HepG2 (cell line): ENCODE results near the gene RNASE7. TPM values are rescaled to one million over a fixed set of nuclear protein-coding genes. Genes with fewer than 3 reads are reported as not detected.
A peak's percentile ranks its signal among the peaks of the same experiment; 100 is the strongest.

Source experiments
- ATAC-seq: fragments of 200-7000 bp; cut with Tn5 transposase; 3 replicates; pipeline ENCODE4 v1.9.1; 2020; ENCODE audit warnings: mild to moderate bottlenecking, moderate library complexity
- BruUV-seq: library from RNA; stranded (reverse); fragments of 400-500 nt; replicated peaks from 2 replicates; lab custom pipeline; 2021; lab: Mats Ljungman, UMichigan
- CTCF ChIA-PET: fragments of 300-600 bp; formaldehyde crosslinking; extraction: SDS; loops from one replicate; lab custom pipeline; 2021; ENCODE audit warnings: low total read pairs, inconsistent platforms, low intra/inter-chr PET ratio; lab: Yijun Ruan, JAX
- POLR2A ChIA-PET: fragments of 350-600 bp; sonication (Branson Sonifier 250); formaldehyde crosslinking; loops from one replicate; lab custom pipeline; 2020; ENCODE audit warnings: antibody characterized with exemption, inconsistent platforms; lab: Yijun Ruan, JAX
- DNase-seq: peaks from one replicate; pipeline ENCODE4 v3.0.0-alpha.2; 2015; ENCODE audit warnings: low spot score
- FAIRE-seq: peaks from 3 replicates; lab custom pipeline; 2011; peaks lifted over from hg19 to GRCh38; lab: Jason Lieb, UNC
- H2AFZ ChIP-seq: one replicate; pipeline ENCODE4 v1.6.1; 2011; ENCODE audit warnings: low read length, inconsistent platforms
- H3K27ac ChIP-seq: fragments of 300-600 bp; 3 replicates; pipeline ENCODE4 v1.8.0; 2011; ENCODE audit warnings: mixed run types, mild to moderate bottlenecking, mixed read lengths, low read length, inconsistent platforms; ENCODE audit not compliant: insufficient read depth; ENCODE audit errors: extremely low read length
- H3K27me3 ChIP-seq, 2 experiments: fragments of 200-600 bp in 1 of 2; 2 replicates in 1 of 2; 3 replicates in 1 of 2; pipeline versions ENCODE4 v1.6.0 to v1.8.0; 2011; ENCODE audit warnings: low read length in 2 of 2, mild to moderate bottlenecking in 2 of 2, moderate library complexity in 2 of 2, inconsistent platforms in 1 of 2; ENCODE audit not compliant: insufficient read depth in 2 of 2, control insufficient read depth in 1 of 2
- H3K36me3 ChIP-seq, 2 experiments: fragments of 200-600 bp in 1 of 2; replicated peaks in 1 of 2; 2 replicates in 1 of 2; 3 replicates in 1 of 2; pipeline versions ENCODE4 v1.5.1 to v1.8.0; 2011; ENCODE audit warnings: low read length in 2 of 2, inconsistent platforms in 1 of 2; ENCODE audit not compliant: insufficient read depth in 2 of 2, control insufficient read depth in 1 of 2
- H3K4me1 ChIP-seq: 2 replicates; pipeline ENCODE4 v1.5.1; 2012; ENCODE audit warnings: low read length, inconsistent platforms; ENCODE audit not compliant: insufficient read depth
- H3K4me2 ChIP-seq: 2 replicates; pipeline ENCODE4 v1.6.0; 2011; ENCODE audit warnings: low read depth, low read length, inconsistent platforms
- H3K4me3 ChIP-seq, 3 experiments: fragments of 200-600 bp in 1 of 3; sonication (generic), shearing (Covaris generic) in 1 of 3; replicated peaks in 1 of 3; 2 replicates each; pipeline ENCODE4 v1.5.1; 2011 to 2016; ENCODE audit warnings: low read length in 3 of 3, inconsistent platforms in 2 of 3, low read depth in 2 of 3, mild to moderate bottlenecking in 2 of 3, control low read depth in 1 of 3, mixed read lengths in 1 of 3; ENCODE audit not compliant: insufficient read depth in 1 of 3
- H3K79me2 ChIP-seq: one replicate; pipeline ENCODE4 v1.6.1; 2011; ENCODE audit warnings: low read length, inconsistent platforms; ENCODE audit not compliant: insufficient read depth
- H3K9ac ChIP-seq: 2 replicates; pipeline ENCODE4 v1.6.0; 2011; ENCODE audit warnings: mild to moderate bottlenecking, low read depth, low read length, inconsistent platforms; ENCODE audit not compliant: insufficient read depth
- H3K9me3 ChIP-seq: 2 replicates; pipeline ENCODE4 v1.5.1; 2012; ENCODE audit warnings: mild to moderate bottlenecking, low read length
- H4K20me1 ChIP-seq: 2 replicates; pipeline ENCODE4 v1.6.0; 2011; ENCODE audit warnings: inconsistent platforms, mild to moderate bottlenecking, low read length, moderate library complexity; ENCODE audit not compliant: insufficient read depth
- ADNP ChIP-seq: sonication (generic); formaldehyde crosslinking; IDR thresholded peaks from 2 replicates; pipeline ENCODE4 v1.4.0; 2020; ENCODE audit warnings: missing genetic modification reagents
- FIP1L1 ChIP-seq: fragments of 200-400 bp; formaldehyde crosslinking; IDR thresholded peaks from 2 replicates; pipeline ENCODE4 v1.6.1; 2018; ENCODE audit warnings: low read depth, mild to moderate bottlenecking, low read length, moderate library complexity, borderline replicate concordance; ENCODE audit not compliant: insufficient read depth
- RBFOX2 ChIP-seq: fragments of 200-400 bp; formaldehyde crosslinking; IDR thresholded peaks from 2 replicates; pipeline ENCODE4 v1.6.1; 2017; ENCODE audit warnings: low read depth, mild to moderate bottlenecking, low read length
- TBX2 ChIP-seq: sonication (generic); formaldehyde crosslinking; IDR thresholded peaks from 2 replicates; pipeline ENCODE4 v1.5.0; 2020; ENCODE audit warnings: missing genetic modification reagents, mild to moderate bottlenecking, borderline replicate concordance
- TFAP4 ChIP-seq: sonication (generic); IDR thresholded peaks from 2 replicates; pipeline ENCODE4 v1.6.1; 2016; ENCODE audit warnings: low read depth, borderline replicate concordance
- ZFX ChIP-seq: sonication (generic); formaldehyde crosslinking; IDR thresholded peaks from 2 replicates; pipeline ENCODE4 v1.4.0; 2020; ENCODE audit warnings: mild to moderate bottlenecking, low read depth, missing genetic modification reagents, moderate library complexity
- ZNF207 ChIP-seq: fragments of 450-650 bp; IDR thresholded peaks from 2 replicates; pipeline ENCODE4 v1.6.1; 2016; ENCODE audit warnings: antibody characterized with exemption, borderline replicate concordance
- ZNF274 ChIP-seq: sonication (generic); formaldehyde crosslinking; IDR thresholded peaks from 2 replicates; pipeline ENCODE4 v1.5.1; 2020; ENCODE audit warnings: mild to moderate bottlenecking, missing genetic modification reagents
- ZNF549 ChIP-seq: sonication (generic); formaldehyde crosslinking; IDR thresholded peaks from 2 replicates; pipeline ENCODE4 v1.5.0; 2020; ENCODE audit warnings: missing genetic modification reagents
- ZNF572 ChIP-seq: sonication (generic); formaldehyde crosslinking; IDR thresholded peaks from 2 replicates; pipeline ENCODE4 v1.5.1; 2020; ENCODE audit warnings: mild to moderate bottlenecking, missing genetic modification reagents
- ZNF75D ChIP-seq: sonication (generic); formaldehyde crosslinking; IDR thresholded peaks from 2 replicates; pipeline ENCODE4 v1.8.1; 2023; ENCODE audit warnings: missing genetic modification reagents, mild to moderate bottlenecking, borderline replicate concordance
- ZNF782 ChIP-seq: sonication (generic); formaldehyde crosslinking; IDR thresholded peaks from 2 replicates; pipeline ENCODE4 v1.4.0; 2020; ENCODE audit warnings: missing genetic modification reagents, mild to moderate bottlenecking, borderline replicate concordance
- WGBS: methylation state at CpG from one replicate; pipeline ENCODE4 v1.1.6; 2017; ENCODE audit warnings: low lambda C conversion rate; 5-methylcytosine and 5-hydroxymethylcytosine counted together
- in situ Hi-C: cut with HindIII; loops from 2 replicates; pipeline ENCODE4 v1.10.0; 2017; ENCODE audit warnings: low pct_unique_long_range_greater_than_20kb; ENCODE audit not compliant: extremely low pct_ligation_motif_present
- intact Hi-C: fragments of 100-400 bp; cut with micrococcal nuclease; formaldehyde crosslinking; loops from one replicate; pipeline ENCODE4 v1.10.0; 2022; ENCODE audit not compliant: unreplicated experiment
- polyA plus RNA-seq, 8 experiments: library from polyadenylated mRNA; depleted of rRNA in 3 of 8; stranded (reverse) in 7 of 8; unstranded in 1 of 8; fragments of >200 nt; fragmentation: Illumina TruSeq in 4 of 8; extraction: Trizol in 4 of 8; gene quantifications; 2 replicates each; pipeline versions ENCODE4 v1.2.1 to v1.2.3, GENCODE V29; 2011 to 2016; ENCODE audit warnings: low read depth in 4 of 8, missing spikeins in 1 of 8, mixed read lengths in 1 of 8; ENCODE audit not compliant: insufficient read depth in 1 of 8
- total RNA-seq, 5 experiments: library from RNA; depleted of rRNA; stranded (reverse); fragments of >200 nt; fragmentation: Illumina TruSeq; extraction: Trizol; gene quantifications; 2 replicates each; pipeline ENCODE4 v1.2.3, GENCODE V29; 2016; ENCODE audit warnings: low read depth in 1 of 5
- TF ChIP-seq, protein P1 (sequence below): sonication (generic); formaldehyde crosslinking; IDR thresholded peaks from 2 replicates; pipeline ENCODE4 v1.8.1; 2023; ENCODE audit warnings: mild to moderate bottlenecking, missing genetic modification reagents

The RNASE7 gene
- total and polyA plus RNA-seq, 2 of the 13 experiments (the other 11 are each of a cell fraction or from before 2014, with no cell fraction given) = 0.04 TPM; not detected in 1

DNA sequence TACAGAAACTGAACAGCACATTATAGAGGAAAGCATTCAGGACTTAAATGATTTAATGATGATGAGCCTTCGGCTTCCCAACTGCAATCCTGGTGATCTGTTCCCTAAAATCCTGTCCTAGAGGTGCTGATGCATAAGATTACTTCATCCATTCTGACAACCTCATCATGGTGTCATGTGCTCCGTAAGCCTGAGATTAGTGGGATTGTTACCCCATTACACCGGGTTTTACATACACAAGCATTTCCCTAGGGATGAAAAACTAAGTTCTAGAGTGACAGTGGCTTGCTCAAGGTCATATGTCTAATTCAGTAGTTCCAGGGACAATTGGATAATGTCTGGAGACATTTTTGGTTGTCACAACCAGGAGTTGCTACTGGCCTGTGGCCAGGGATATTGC lies 5.0 kb upstream of the RNASE7 start:
- H3K4me2 ChIP-seq = no peak overlapping the region
- no peak overlapping the region for H3K9ac ChIP-seq
- H3K4me3 ChIP-seq = no peak overlapping the region
- no peak for FAIRE-seq
- no peak overlapping the region for H2AFZ ChIP-seq
- in situ Hi-C loops = no loop called here
- intact Hi-C loops = no loop called here
- H3K4me1 ChIP-seq = peaks cover 50% of the 10 kb centered on the region
- H3K9me3 ChIP-seq = no peaks in the 10 kb centered on the region
- TF ChIP-seq FIP1L1 = no peak
- no peak for TF ChIP-seq ZNF549 (CRISPR knock-in tag)
- TF ChIP-seq TBX2 = no peak
- TF ChIP-seq ZNF207 = no peak
- TF ChIP-seq, all 625 proteins: peak for 0
- no peaks in the 10 kb centered on the region for H3K36me3 ChIP-seq
- no peaks in the 10 kb centered on the region for H4K20me1 ChIP-seq
- CTCF ChIA-PET = interaction anchor here (4.8 kb wide), 1 partner anchor 23 kb away, joined by 109 read pairs; no protein-coding TSS in a partner anchor
- no peaks in the 10 kb centered on the region; a peak in 1 of 5 replicates for H3K27me3 ChIP-seq
- POLR2A ChIA-PET = no interaction called here
- DNase-seq = no peak
- ATAC-seq = no peak
- no peak overlapping the region for H3K27ac ChIP-seq
- 64% methylated on average over 3 of the region's 3 CpGs for WGBS
- no peaks in the 10 kb centered on the region for H3K79me2 ChIP-seq
- BruUV-seq = no TSS peak

DNA sequence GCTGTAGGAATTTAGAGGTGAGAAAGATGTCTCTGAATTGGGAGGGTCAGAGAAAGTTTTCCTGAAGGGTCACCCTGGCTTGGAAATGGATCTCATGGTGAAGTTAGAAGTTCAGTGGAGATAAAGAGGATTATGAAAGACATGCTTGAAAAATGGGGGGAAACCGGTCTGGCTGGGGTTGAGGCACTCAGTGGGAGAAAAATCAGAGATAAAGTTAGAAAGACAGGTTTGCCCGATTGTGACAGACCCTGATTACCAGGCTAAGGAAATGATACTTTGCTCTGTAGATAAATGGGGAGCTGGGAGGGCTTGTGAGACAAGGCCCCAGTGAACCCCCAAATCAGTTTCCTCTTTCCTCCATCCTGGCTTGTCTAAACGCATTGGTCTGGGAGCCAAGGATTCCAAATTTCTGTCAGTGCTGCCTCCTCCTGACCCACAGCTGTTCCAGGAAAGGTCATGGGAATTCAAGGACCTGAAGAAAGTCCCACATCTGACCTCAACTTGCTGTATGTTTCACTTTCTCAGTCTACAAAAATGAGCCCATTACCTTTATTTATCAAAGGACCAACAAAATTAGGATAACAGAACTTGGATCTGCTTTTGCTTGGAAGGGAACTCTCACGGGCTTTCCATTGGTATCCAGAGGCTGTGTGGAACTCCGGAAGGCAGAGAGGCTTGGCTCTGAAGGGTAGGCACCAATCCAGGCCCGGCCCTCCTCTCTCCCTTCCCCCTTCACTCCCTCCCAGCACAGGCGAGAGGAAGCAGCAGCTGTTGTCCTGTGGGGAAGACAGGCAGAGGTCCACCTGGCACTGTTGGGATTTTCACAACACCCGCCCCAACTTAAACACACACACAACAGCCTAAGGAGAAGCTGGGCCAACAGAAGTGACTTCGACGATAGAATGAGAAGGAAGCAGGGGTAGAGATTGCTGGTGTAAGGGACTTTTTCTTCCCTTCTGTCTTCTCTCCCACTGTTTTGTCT lies 3.4 kb upstream of the RNASE7 start:
- H3K4me3 ChIP-seq = peak overlapping the region; percentile 8 to 42 (median 20); a peak in 5 of 6 replicates
- CTCF ChIA-PET = interaction anchor here (1.2 to 4.8 kb wide), 4 partner anchors 21 to 54 kb away, joined by 3 to 109 read pairs (median 10); no protein-coding TSS in a partner anchor
- DNase-seq (peak; percentile 73), FAIRE-seq (peak; percentile 84), ATAC-seq (peak; percentile 90)
- peak overlapping the region; percentile 82 for H2AFZ ChIP-seq
- no TSS peak for BruUV-seq
- POLR2A ChIA-PET = interaction anchor here (1.0 to 3.5 kb wide), 11 partner anchors 9 to 65 kb away, joined by 3 to 112 read pairs (median 20); partner anchors contain the start of genes ARHGEF40, NDRG2 and TPPP2
- no peaks in the 10 kb centered on the region for H3K9me3 ChIP-seq
- 9% methylated on average over 10 of the region's 10 CpGs for WGBS
- intact Hi-C loops = no loop called here
- peak overlapping the region; percentile 69 for H3K4me2 ChIP-seq
- H3K27ac ChIP-seq = peak overlapping the region; percentile 22
- in situ Hi-C loops = no loop called here
- peak overlapping the region; percentile 38 for H3K9ac ChIP-seq
- no peaks in the 10 kb centered on the region for H3K79me2 ChIP-seq
- H3K36me3 ChIP-seq = no peaks in the 10 kb centered on the region
- no peaks in the 10 kb centered on the region for H4K20me1 ChIP-seq
- H3K4me1 ChIP-seq = peaks cover 66% of the 10 kb centered on the region
- no peaks in the 10 kb centered on the region; a peak in 1 of 5 replicates for H3K27me3 ChIP-seq
- TF ChIP-seq TFAP4 (peak; percentile 94), ADNP (no peak), ZFX (CRISPR knock-in tag) (peak; percentile 76), ZNF782 (CRISPR knock-in tag) (0 out of 2 replicates have a peak, but pooled peaks have one; percentile 32), ZNF572 (CRISPR knock-in tag) (0 out of 2 replicates have a peak, but pooled peaks have one; percentile 58), ZNF274 (CRISPR knock-in tag) (0 out of 2 replicates have a peak, but pooled peaks have one; percentile 50), RBFOX2 (0 out of 2 replicates have a peak, but pooled peaks have one; percentile 24), ZNF75D (no peak)
- TF ChIP-seq, protein P1, sequence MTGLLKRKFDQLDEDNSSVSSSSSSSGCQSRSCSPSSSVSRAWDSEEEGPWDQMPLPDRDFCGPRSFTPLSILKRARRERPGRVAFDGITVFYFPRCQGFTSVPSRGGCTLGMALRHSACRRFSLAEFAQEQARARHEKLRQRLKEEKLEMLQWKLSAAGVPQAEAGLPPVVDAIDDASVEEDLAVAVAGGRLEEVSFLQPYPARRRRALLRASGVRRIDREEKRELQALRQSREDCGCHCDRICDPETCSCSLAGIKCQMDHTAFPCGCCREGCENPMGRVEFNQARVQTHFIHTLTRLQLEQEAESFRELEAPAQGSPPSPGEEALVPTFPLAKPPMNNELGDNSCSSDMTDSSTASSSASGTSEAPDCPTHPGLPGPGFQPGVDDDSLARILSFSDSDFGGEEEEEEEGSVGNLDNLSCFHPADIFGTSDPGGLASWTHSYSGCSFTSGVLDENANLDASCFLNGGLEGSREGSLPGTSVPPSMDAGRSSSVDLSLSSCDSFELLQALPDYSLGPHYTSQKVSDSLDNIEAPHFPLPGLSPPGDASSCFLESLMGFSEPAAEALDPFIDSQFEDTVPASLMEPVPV (CRISPR knock-in tag) = no peak
